A549 (cell line): ENCODE measurements around the gene CDKN3. TPM values are rescaled to one million over a fixed set of nuclear protein-coding genes. Genes with fewer than 3 reads are reported as not detected.

ENCODE experiments used
- ATAC-seq, 2 experiments: fragments of 200-7000 bp in 1 of 2; fragments of >200 bp in 1 of 2; cut with Nextera tagmentation in 1 of 2; cut with Tn5 transposase in 1 of 2; 3 replicates each; pipeline versions ENCODE4 v1.8.0 to v1.9.1; 2018 to 2020; ENCODE audit warnings: mild to moderate bottlenecking in 1 of 2, moderate library complexity in 1 of 2
- CTCF ChIA-PET: fragments of 300-600 bp; sonication (Branson Sonifier 250); formaldehyde crosslinking; extraction: SDS; loops from one replicate; lab custom pipeline; 2021; ENCODE audit warnings: antibody characterized with exemption, inconsistent platforms; lab: Yijun Ruan, JAX
- POLR2A ChIA-PET: fragments of 350-600 bp; formaldehyde crosslinking; extraction: SDS; loops from one replicate; lab custom pipeline; 2021; ENCODE audit warnings: antibody characterized with exemption, inconsistent platforms; lab: Yijun Ruan, JAX
- DNase-seq, 2 experiments: peaks; one replicate each; pipeline versions ENCODE4 v3.0.0 to v3.0.0-alpha.2; 2011 to 2016; ENCODE audit warnings: low read depth in 1 of 2, low spot score in 1 of 2
- FAIRE-seq: peaks from 2 replicates; lab custom pipeline; 2011; peaks lifted over from hg19 to GRCh38; lab: Jason Lieb, UNC
- H3K27ac ChIP-seq, 2 experiments: fragments of >200 bp; sonication (Bioruptor Twin); formaldehyde crosslinking; 3 replicates each; pipeline ENCODE4 v1.5.1; 2016 to 2017
- H3K4me1 ChIP-seq: fragments of >200 bp; sonication (Bioruptor Twin); formaldehyde crosslinking; 3 replicates; pipeline ENCODE4 v1.6.1; 2016
- H3K4me2 ChIP-seq: fragments of >200 bp; sonication (Bioruptor Twin); formaldehyde crosslinking; 3 replicates; pipeline ENCODE4 v1.6.1; 2016
- H3K4me3 ChIP-seq: fragments of >200 bp; sonication (Bioruptor Twin); formaldehyde crosslinking; 3 replicates; pipeline ENCODE4 v1.5.1; 2016
- H3K9me3 ChIP-seq: fragments of >200 bp; sonication (Bioruptor Twin); formaldehyde crosslinking; 3 replicates; pipeline ENCODE4 v1.6.1; 2016
- ATOH8 ChIP-seq: fragments of 250-450 bp; sonication (Bioruptor Pico); IDR thresholded peaks from 2 replicates; pipeline ENCODE4 v1.5.0; 2020; ENCODE audit warnings: low read depth, mild to moderate bottlenecking, moderate library complexity
- CHD2 ChIP-seq: fragments of 150-350 bp; IDR thresholded peaks from 2 replicates; pipeline ENCODE4 v1.6.1; 2014; ENCODE audit warnings: low read length; ENCODE audit not compliant: partially characterized antibody
- CHD4 ChIP-seq: fragments of 200-600 bp; sonication (generic); IDR thresholded peaks from 2 replicates; pipeline ENCODE4 v1.6.1; 2016; ENCODE audit warnings: antibody characterized with exemption, mild to moderate bottlenecking, borderline replicate concordance
- EHF ChIP-seq: fragments of 250-450 bp; sonication (Bioruptor Pico); IDR thresholded peaks from 2 replicates; pipeline ENCODE4 v1.5.0; 2020; ENCODE audit warnings: mild to moderate bottlenecking
- ELK1 ChIP-seq: fragments of 150-350 bp; IDR thresholded peaks from 2 replicates; pipeline ENCODE4 v1.6.1; 2014; ENCODE audit warnings: low read depth, mild to moderate bottlenecking, low read length
- FOSL2 ChIP-seq, 2 experiments: fragments of 450-650 bp in 1 of 2; fragments of >200 bp in 1 of 2; sonication (Bioruptor Twin) in 1 of 2; formaldehyde crosslinking; IDR thresholded peaks; 2 replicates each; pipeline versions ENCODE4 v1.5.0 to v1.6.1; 2016 to 2020; ENCODE audit warnings: mild to moderate bottlenecking in 1 of 2, moderate library complexity in 1 of 2
- HDAC2 ChIP-seq: fragments of 200-600 bp; sonication (generic); IDR thresholded peaks from 2 replicates; pipeline ENCODE4 v1.6.1; 2016
- HMGXB4 ChIP-seq: fragments of 250-450 bp; sonication (Bioruptor Pico); IDR thresholded peaks from 2 replicates; pipeline ENCODE4 v1.5.0; 2021; ENCODE audit warnings: mild to moderate bottlenecking, moderate library complexity, borderline replicate concordance
- JUN ChIP-seq, 2 experiments: fragments of >200 bp; sonication (Bioruptor Twin); formaldehyde crosslinking; IDR thresholded peaks; 2 replicates in 1 of 2; 3 replicates in 1 of 2; pipeline ENCODE4 v1.6.1; 2016 to 2017
- KDM5A ChIP-seq: fragments of 200-600 bp; sonication (generic); IDR thresholded peaks from 2 replicates; pipeline ENCODE4 v1.6.1; 2016; ENCODE audit warnings: antibody characterized with exemption, mild to moderate bottlenecking
- MAFK ChIP-seq: fragments of 450-650 bp; IDR thresholded peaks from 2 replicates; pipeline ENCODE4 v1.6.1; 2014; ENCODE audit not compliant: partially characterized antibody
- NPAS2 ChIP-seq: fragments of 250-450 bp; sonication (Bioruptor Pico); IDR thresholded peaks from 2 replicates; pipeline ENCODE4 v1.8.0; 2022; ENCODE audit warnings: mild to moderate bottlenecking, moderate library complexity, borderline replicate concordance
- PBX3 ChIP-seq: IDR thresholded peaks from 2 replicates; pipeline ENCODE4 v1.6.1; 2012
- PHF8 ChIP-seq: fragments of 200-600 bp; sonication (generic); IDR thresholded peaks from 2 replicates; pipeline ENCODE4 v1.6.1; 2016; ENCODE audit warnings: low read depth, mild to moderate bottlenecking, antibody characterized with exemption, moderate library complexity, borderline replicate concordance
- RAD21 ChIP-seq, 2 experiments: fragments of >200 bp in 1 of 2; sonication (Bioruptor Twin) in 1 of 2; formaldehyde crosslinking in 1 of 2; IDR thresholded peaks in 1 of 2; conservative IDR thresholded peaks in 1 of 2; 2 replicates in 1 of 2; 3 replicates in 1 of 2; pipeline ENCODE4 v1.6.1; 2012 to 2018; ENCODE audit warnings: inconsistent platforms in 1 of 2
- REST ChIP-seq: fragments of 200-600 bp; sonication (generic); IDR thresholded peaks from 2 replicates; pipeline ENCODE4 v1.6.1; 2016; ENCODE audit warnings: antibody characterized with exemption, mild to moderate bottlenecking, moderate library complexity
- SMC3 ChIP-seq: fragments of >200 bp; sonication (Bioruptor Twin); formaldehyde crosslinking; IDR thresholded peaks from 3 replicates; pipeline ENCODE4 v1.6.1; 2018; ENCODE audit warnings: inconsistent platforms
- SREBF2 ChIP-seq: fragments of 450-650 bp; IDR thresholded peaks from 2 replicates; pipeline ENCODE4 v1.6.1; 2014; ENCODE audit warnings: mild to moderate bottlenecking, moderate library complexity
- ZC3H11A ChIP-seq: fragments of 450-650 bp; IDR thresholded peaks from 2 replicates; pipeline ENCODE4 v1.6.1; 2014; ENCODE audit warnings: antibody characterized with exemption, mild to moderate bottlenecking
- ZFP36 ChIP-seq: fragments of 450-650 bp; IDR thresholded peaks from 2 replicates; pipeline ENCODE4 v1.6.1; 2014; ENCODE audit warnings: borderline replicate concordance; ENCODE audit not compliant: partially characterized antibody
- WGBS: methylation state at CpG from one replicate; pipeline ENCODE4 v1.1.6; 2017; ENCODE audit errors: missing lambda C conversion rate; 5-methylcytosine and 5-hydroxymethylcytosine counted together
- polyA plus RNA-seq, 4 experiments: library from polyadenylated mRNA; depleted of rRNA in 3 of 4; stranded (reverse); fragments of >200 nt; fragmentation: RNase III in 1 of 4; extraction: RNeasy Plus Mini Kit Qiagen cat#74134 plus additional on column Dnase treatment in 1 of 4; gene quantifications; 2 replicates in 3 of 4; 3 replicates in 1 of 4; pipeline ENCODE4 v1.2.3, GENCODE V29; 2011 to 2017
- TF ChIP-seq, protein P1 (sequence below): IDR thresholded peaks from 2 replicates; pipeline ENCODE4 v1.6.1; 2012

CDKN3 gene
- polyA plus RNA-seq, 2 of the 4 experiments (the other 2 are of a cell fraction), result 67.4 to 154 TPM

DNA sequence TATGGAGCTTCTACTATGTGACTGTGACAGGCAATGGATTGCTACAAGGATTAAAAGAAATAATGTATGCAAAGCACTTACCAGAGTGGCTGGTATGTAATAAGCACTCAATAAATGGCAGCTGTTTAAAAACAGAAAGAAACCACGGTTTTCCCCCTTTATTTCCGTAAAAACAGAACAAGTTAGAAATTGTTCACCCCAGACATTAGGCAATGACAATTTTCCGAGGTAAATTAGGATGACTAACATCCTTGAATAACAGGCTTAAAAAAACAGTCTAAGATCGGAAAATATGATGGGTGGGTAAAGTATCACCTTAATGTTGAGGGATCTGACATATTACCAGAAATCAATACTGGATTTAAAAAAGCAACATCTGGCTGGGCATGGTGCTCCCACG lies 65.2 kb downstream of the CDKN3 start:
- Histone ChIP-seq H3K4me3 (no peak overlapping the region), H3K4me2 (no peak overlapping the region), H3K9me3 (peaks cover 15% of the 10 kb centered on the region), H3K27ac (no peak overlapping the region), H3K4me1 (no peaks in the 10 kb centered on the region)
- ATAC-seq (no peak), FAIRE-seq (no peak), DNase-seq (no peak)
- ChIA-PET CTCF (interaction anchor here (1.3 kb wide), 1 partner anchor 10 kb away, joined by 3 read pairs; no protein-coding TSS in a partner anchor), POLR2A (no interaction called here)
- 39% methylated on average over 5 of the region's 5 CpGs for whole genome bisulfite sequencing
- TF ChIP-seq HMGXB4 (CRISPR knock-in tag), result no peak
- no peak for TF ChIP-seq PHF8
- no peak for TF ChIP-seq ZFP36
- no peak for TF ChIP-seq MAFK
- TF ChIP-seq, all 56 proteins: peak for 0

- H3K4me3 ChIP-seq, result no peak overlapping the region
- no peak overlapping the region for H3K27ac ChIP-seq
- ChIA-PET CTCF (interaction anchor here (1.2 to 2.1 kb wide), 3 partner anchors 9 to 23 kb away, joined by 3 to 5 read pairs (median 3); partner anchors contain the start of gene GMFB), POLR2A (no interaction called here)
- no peak for FAIRE-seq
- ATAC-seq, result no peak
- no peak for DNase-seq
- H3K9me3 ChIP-seq, result peaks cover 17% of the 10 kb centered on the region
- H3K4me1 ChIP-seq, result peaks cover 5% of the 10 kb centered on the region
- 67% methylated on average over 4 of the region's 4 CpGs for WGBS
- no peak overlapping the region for H3K4me2 ChIP-seq
- TF ChIP-seq SREBF2, result no peak
- no peak for TF ChIP-seq CHD2
- TF ChIP-seq ATOH8 (CRISPR knock-in tag), result no peak
- no peak for TF ChIP-seq REST
- no peak for TF ChIP-seq FOSL2 (IDR thresholded peaks at IDR 0.05)
- TF ChIP-seq FOSL2 (CRISPR knock-in tag; IDR thresholded peaks at IDR 0.05), result no peak
- TF ChIP-seq JUN (IDR thresholded peaks at IDR 0.05), result no peak
- no peak for TF ChIP-seq CHD4
- TF ChIP-seq PHF8, result no peak
- TF ChIP-seq SMC3, result no peak
- TF ChIP-seq ELK1, result no peak
- no peak for TF ChIP-seq ZC3H11A
These were observed 68.8 kb downstream of the CDKN3 start for GRCh38 chr14:54465654-54466053.

GRCh38 chr14:54467280-54467679 lies 70.5 kb downstream of the CDKN3 start:
- Histone ChIP-seq H3K4me2 (no peak overlapping the region), H3K4me1 (peaks cover 11% of the 10 kb centered on the region), H3K27ac (no peak overlapping the region), H3K4me3 (no peak overlapping the region), H3K9me3 (peaks cover 17% of the 10 kb centered on the region)
- no peak for DNase-seq
- CTCF ChIA-PET, result interaction anchor here (0.6 kb wide), 1 partner anchor 23 kb away, joined by 3 read pairs; no protein-coding TSS in a partner anchor
- no peak for ATAC-seq
- POLR2A ChIA-PET, result no interaction called here
- TF ChIP-seq, protein P1, sequence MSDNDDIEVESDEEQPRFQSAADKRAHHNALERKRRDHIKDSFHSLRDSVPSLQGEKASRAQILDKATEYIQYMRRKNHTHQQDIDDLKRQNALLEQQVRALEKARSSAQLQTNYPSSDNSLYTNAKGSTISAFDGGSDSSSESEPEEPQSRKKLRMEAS, result no peak
- TF ChIP-seq HDAC2 (no peak), PBX3 (no peak), MAFK (no peak), SMC3 (no peak), KDM5A (no peak), RAD21 (conservative IDR thresholded peaks at IDR 0.05 in 1 of 2, IDR thresholded peaks at IDR 0.05 in 1 of 2) (no peak), ATOH8 (CRISPR knock-in tag) (no peak), NPAS2 (CRISPR knock-in tag) (no peak), EHF (CRISPR knock-in tag) (no peak)
- no peak for FAIRE-seq
